ENCODE data around the gene HOXA11. TPM values are rescaled to one million over a fixed set of nuclear protein-coding genes. Genes with fewer than 3 reads are reported as not detected.

HOXA11 gene
- total RNA-seq, 4 donors from 2014 or later, result not detected

- TF ChIP-seq POLR2A (IDR thresholded peaks at IDR 0.05), result no peak
- TF ChIP-seq CTCF (IDR thresholded peaks at IDR 0.05), result no peak
- DNase-seq, result no peak
- Histone ChIP-seq H3K9me3 (no peaks in the 10 kb centered on the region), H3K4me3 (replicated peaks in 1 of 3) (no peak overlapping the region), H3K27ac (no peak overlapping the region), H3K36me3 (no peaks in the 10 kb centered on the region), H3K27me3 (peaks cover 49% of the 10 kb centered on the region), H3K4me1 (peaks cover 0 to 5% of the 10 kb centered on the region in 2 donors)
- 91 to 93% methylated on average over 3 of the region's 3 CpGs for WGBS, 2 donors
- intact Hi-C loops (cut with DNase I), result no loop called here
Observed at GRCh38 chr7:27221201-27221797, 36.3 kb upstream of the HOXA11 start.

GRCh38 chr7:27220440-27220955 lies 35.5 kb upstream of the HOXA11 start:
- Histone ChIP-seq H3K27ac (no peak overlapping the region), H3K27me3 (peaks cover 42% of the 10 kb centered on the region), H3K9me3 (no peaks in the 10 kb centered on the region), H3K4me3 (replicated peaks in 1 of 3) (no peak overlapping the region), H3K4me1 (peaks cover 0 to 5% of the 10 kb centered on the region in 2 donors), H3K36me3 (no peaks in the 10 kb centered on the region)
- WGBS, 2 donors, result 33 to 34% methylated on average over 6 to 10 of the region's 45 CpGs
- intact Hi-C loops (cut with DNase I), result no loop called here
- DNase-seq, result no peak
- TF ChIP-seq CTCF (IDR thresholded peaks at IDR 0.05) (no peak), POLR2A (IDR thresholded peaks at IDR 0.05) (no peak)

GRCh38 chr7:27219821-27220220 lies 34.8 kb upstream of the HOXA11 start:
- Histone ChIP-seq H3K9me3 (no peaks in the 10 kb centered on the region), H3K36me3 (no peaks in the 10 kb centered on the region), H3K4me3 (replicated peaks in 1 of 3) (no peak overlapping the region), H3K4me1 (peaks cover 0 to 5% of the 10 kb centered on the region in 2 donors), H3K27me3 (peaks cover 36% of the 10 kb centered on the region), H3K27ac (no peak overlapping the region)
- TF ChIP-seq POLR2A (IDR thresholded peaks at IDR 0.05) (no peak), CTCF (IDR thresholded peaks at IDR 0.05) (no peak)
- intact Hi-C loops (cut with DNase I), result no loop called here
- no peak for DNase-seq
- WGBS, 2 donors, result 64 to 68% methylated on average over 4 of the region's 4 CpGs

- Histone ChIP-seq H3K27me3 (peaks cover 43% of the 10 kb centered on the region), H3K27ac (no peak overlapping the region), H3K4me1 (peaks cover 6 to 14% of the 10 kb centered on the region in 2 donors), H3K36me3 (no peaks in the 10 kb centered on the region), H3K9me3 (no peaks in the 10 kb centered on the region), H3K4me3 (replicated peaks in 1 of 3) (no peak overlapping the region)
- TF ChIP-seq CTCF (IDR thresholded peaks at IDR 0.05) (no peak), POLR2A (IDR thresholded peaks at IDR 0.05) (no peak)
- no peak for DNase-seq
- intact Hi-C loops (cut with DNase I), result no loop called here
Observed at GRCh38 chr7:27217951-27218350, 32.9 kb upstream of the HOXA11 start.

GRCh38 chr7:27215356-27215755 lies 30.3 kb upstream of the HOXA11 start:
- H3K27ac ChIP-seq, result no peak overlapping the region
- no peak overlapping the region for H3K4me3 ChIP-seq (replicated peaks in 1 of 3)
- 88 to 93% methylated on average over 2 of the region's 2 CpGs for WGBS, 2 donors
- no peaks in the 10 kb centered on the region for H3K36me3 ChIP-seq
- H3K4me1 ChIP-seq, result peaks cover 10 to 18% of the 10 kb centered on the region in 2 donors
- H3K27me3 ChIP-seq, result peaks cover 49% of the 10 kb centered on the region
- no peak for DNase-seq
- H3K9me3 ChIP-seq, result no peaks in the 10 kb centered on the region
- TF ChIP-seq CTCF (IDR thresholded peaks at IDR 0.05) (no peak), POLR2A (IDR thresholded peaks at IDR 0.05) (no peak)
- intact Hi-C loops (cut with DNase I), result no loop called here
